Mammary epithelial cell (primary cell): ENCODE data around the gene GTSF1L.

Source experiments
- CTCF ChIP-seq, 2 donors: IDR thresholded peaks in 1 of 2; conservative IDR thresholded peaks in 1 of 2; 2 replicates each; pipeline ENCODE4 v1.5.1; 2011 to 2012; ENCODE audit warnings: inconsistent platforms in 2 of 2, low read length in 2 of 2, mild to moderate bottlenecking in 2 of 2, control low read depth in 1 of 2, low read depth in 1 of 2; ENCODE audit not compliant: insufficient read depth in 1 of 2; ENCODE audit errors: extremely low read depth in 1 of 2
- EZH2 ChIP-seq: IDR thresholded peaks from 2 replicates; pipeline ENCODE4 v1.6.1; 2012; ENCODE audit warnings: low read length, inconsistent platforms, borderline replicate concordance

GRCh38 chr20:43736588-43737158, 9.9 kb upstream of the GTSF1L start:
- TF ChIP-seq CTCF (conservative IDR thresholded peaks at IDR 0.05 in 1 of 2, IDR thresholded peaks at IDR 0.05 in 1 of 2; ENCODE audit: extremely low read depth in 1 of 2, insufficient read depth in 1 of 2, low read depth in 1 of 2, low read length in 2 of 2) = no peak
- TF ChIP-seq EZH2 = no peak
